Liver (tissue), 9 donors: Measurements from ENCODE around the gene SLC25A41. TPM values are rescaled to one million over a fixed set of nuclear protein-coding genes. Genes with fewer than 3 reads are reported as not detected.

Experiments used
- DNase-seq: peaks from one replicate; pipeline ENCODE4 v3.0.0-alpha.2; 2017; ENCODE audit warnings: low spot score
- H3K27ac ChIP-seq, 2 donors: one replicate each; pipeline ENCODE4 v1.7.0; 2013; ENCODE audit warnings: inconsistent platforms in 2 of 2, low read length in 2 of 2, control low read depth in 1 of 2, low read depth in 1 of 2, mild to moderate bottlenecking in 1 of 2
- H3K27me3 ChIP-seq, 4 donors: one replicate each; pipeline versions ENCODE4 v1.6.1 to v1.7.0; 2013; ENCODE audit warnings: low read length in 3 of 4, inconsistent platforms in 1 of 4, mild to moderate bottlenecking in 1 of 4, moderate library complexity in 1 of 4; ENCODE audit not compliant: control insufficient read depth in 4 of 4, insufficient read depth in 4 of 4
- H3K36me3 ChIP-seq, 4 donors: one replicate each; pipeline versions ENCODE4 v1.6.1 to v1.7.0; 2013; ENCODE audit warnings: low read length in 3 of 4, mild to moderate bottlenecking in 3 of 4, low read depth in 1 of 4, moderate library complexity in 1 of 4; ENCODE audit not compliant: control insufficient read depth in 4 of 4, insufficient read depth in 3 of 4
- H3K4me1 ChIP-seq, 4 donors: one replicate each; pipeline versions ENCODE4 v1.6.1 to v1.7.0; 2013; ENCODE audit warnings: low read length in 3 of 4, mild to moderate bottlenecking in 3 of 4, moderate library complexity in 1 of 4; ENCODE audit not compliant: control insufficient read depth in 4 of 4, insufficient read depth in 4 of 4
- H3K4me3 ChIP-seq, 3 donors: one replicate each; pipeline versions ENCODE4 v1.6.1 to v1.7.0; 2013; ENCODE audit warnings: low read length in 3 of 3, control low read depth in 1 of 3, low read depth in 1 of 3, mild to moderate bottlenecking in 1 of 3
- H3K9ac ChIP-seq, 2 donors: one replicate each; pipeline ENCODE4 v1.7.0; 2013; ENCODE audit warnings: low read length in 2 of 2, mild to moderate bottlenecking in 2 of 2, moderate library complexity in 2 of 2, control low read depth in 1 of 2, low read depth in 1 of 2
- H3K9me3 ChIP-seq, 4 donors: one replicate each; pipeline versions ENCODE4 v1.6.1 to v1.7.0; 2013; ENCODE audit warnings: low read length in 3 of 4; ENCODE audit not compliant: control insufficient read depth in 4 of 4
- ATF3 ChIP-seq: IDR thresholded peaks from 2 replicates; pipeline ENCODE4 v1.6.1; 2016; ENCODE audit warnings: antibody characterized with exemption
- CTCF ChIP-seq: fragments of 150-350 bp; IDR thresholded peaks from 2 replicates; pipeline ENCODE4 v1.5.1; 2017; ENCODE audit warnings: improper control_type of control experiment, low read depth, low read length; ENCODE audit not compliant: missing input control
- GABPA ChIP-seq, 2 donors: IDR thresholded peaks in 1 of 2; conservative IDR thresholded peaks in 1 of 2; 2 replicates each; pipeline ENCODE4 v1.6.1; 2016; ENCODE audit warnings: antibody characterized with exemption in 2 of 2, mild to moderate bottlenecking in 1 of 2, moderate library complexity in 1 of 2
- HNF4A ChIP-seq, 2 donors: conservative IDR thresholded peaks; 2 replicates each; pipeline ENCODE4 v1.6.1; 2016; ENCODE audit warnings: antibody characterized with exemption in 2 of 2, mild to moderate bottlenecking in 2 of 2
- HNF4G ChIP-seq: IDR thresholded peaks from 2 replicates; pipeline ENCODE4 v1.6.1; 2016; ENCODE audit warnings: antibody characterized with exemption
- REST ChIP-seq: IDR thresholded peaks from 2 replicates; pipeline ENCODE4 v1.6.1; 2016; ENCODE audit warnings: antibody characterized with exemption, mild to moderate bottlenecking
- RXRA ChIP-seq, 2 donors: IDR thresholded peaks; 2 replicates each; pipeline ENCODE4 v1.6.1; 2017 to 2018; ENCODE audit warnings: antibody characterized with exemption in 2 of 2, mild to moderate bottlenecking in 1 of 2
- TAF1 ChIP-seq: conservative IDR thresholded peaks from 2 replicates; pipeline ENCODE4 v1.6.1; 2016; ENCODE audit warnings: antibody characterized with exemption, mild to moderate bottlenecking
- WGBS: extraction: QIAGEN DNeasy Blood & Tissue Kit; methylation state at CpG from one replicate; pipeline ENCODE4 v1.1.7; 2013; 5-methylcytosine and 5-hydroxymethylcytosine counted together
- polyA plus RNA-seq, 2 donors: library from polyadenylated mRNA; stranded (reverse) in 1 of 2; unstranded in 1 of 2; fragments of 200-250 nt in 1 of 2; fragments of >200 nt in 1 of 2; fragmentation: Nextera tagmentation in 1 of 2; extraction: Ambion mirVana in 1 of 2; gene quantifications; one replicate each; pipeline versions ENCODE4 v1.2.1 to v1.2.3, GENCODE V29; 2013 to 2015
- total RNA-seq, 2 donors: library from RNA; depleted of rRNA; stranded (reverse); fragments of >200 nt; gene quantifications; one replicate each; pipeline ENCODE4 v1.2.3, GENCODE V29; 2014
- donor health status: healthy.
- donor health status: healthy.
- donor health status: healthy.
- donor health status: healthy.
- donor health status: healthy.

The SLC25A41 gene
- total and polyA plus RNA-seq, 4 donors, result 0.14 to 0.16 TPM; not detected in 2

- Histone ChIP-seq H3K27me3 (no peaks in the 10 kb centered on the region), H3K9ac (no peak overlapping the region), H3K4me3 (no peak overlapping the region), H3K36me3 (peaks cover 25 to 77% (median 41%) of the 10 kb centered on the region in 4 donors), H3K9me3 (no peaks in the 10 kb centered on the region), H3K27ac (no peak overlapping the region), H3K4me1 (no peaks in the 10 kb centered on the region)
- no peak for TF ChIP-seq HNF4A (conservative IDR thresholded peaks at IDR 0.05)
- TF ChIP-seq TAF1, result no peak
- 97% methylated on average over 4 of the region's 4 CpGs for WGBS
- no peak for DNase-seq
Observed at GRCh38 chr19:6384381-6384780, 49.2 kb downstream of the SLC25A41 start.

- H3K4me3 ChIP-seq, result no peak overlapping the region
- H3K27ac ChIP-seq, result no peak overlapping the region
- no peaks in the 10 kb centered on the region for H3K9me3 ChIP-seq
- peaks cover 21 to 69% (median 36%) of the 10 kb centered on the region in 4 donors for H3K36me3 ChIP-seq
- no peaks in the 10 kb centered on the region for H3K27me3 ChIP-seq
- no peak for DNase-seq
- WGBS, result 97% methylated on average over 19 of the region's 19 CpGs
- H3K9ac ChIP-seq, result no peak overlapping the region
- no peaks in the 10 kb centered on the region for H3K4me1 ChIP-seq
- TF ChIP-seq TAF1 (no peak), ATF3 (no peak), HNF4G (no peak), REST (no peak), CTCF (no peak), GABPA (IDR thresholded peaks at IDR 0.05 in 1 of 2, conservative IDR thresholded peaks at IDR 0.05 in 1 of 2) (no peak)
Observed at GRCh38 chr19:6383188-6383587, 50.4 kb downstream of the SLC25A41 start.

GRCh38 chr19:6381030-6381750 is 52.4 kb downstream of the SLC25A41 start:
- Histone ChIP-seq H3K9ac (no peak overlapping the region), H3K36me3 (peaks cover 15 to 54% (median 27%) of the 10 kb centered on the region in 4 donors), H3K9me3 (no peaks in the 10 kb centered on the region), H3K27ac (no peak overlapping the region), H3K4me1 (no peaks in the 10 kb centered on the region), H3K27me3 (no peaks in the 10 kb centered on the region), H3K4me3 (no peak overlapping the region)
- 98% methylated on average over 40 of the region's 40 CpGs for WGBS
- TF ChIP-seq ATF3 (no peak), RXRA (IDR thresholded peaks at IDR 0.05) (no peak)
- no peak for DNase-seq
